Measurements from ENCODE around the gene ACP2.

- TF ChIP-seq CTCF (IDR thresholded peaks at IDR 0.05) (no peak), CREM (CRISPR knock-in tag; IDR thresholded peaks at IDR 0.05) (no peak)
Observed at GRCh38 chr11:47261291-47261800, 12.7 kb upstream of the ACP2 start.
